CD4-positive, alpha-beta T cell treated with Interleukin-15 for 1 hour (primary cell): Measurements from ENCODE around the gene RIN2.
A peak's percentile ranks its signal among the peaks of the same experiment; 100 is the strongest.

Source experiments
- DNase-seq: peaks from one replicate; pipeline ENCODE4 v3.0.0-alpha.2; 2020

Gene RIN2

GRCh38 chr20:19758133-19758500, at the start of gene RIN2:
RIN2 (plus strand) TSS chr20:19758258; CDS start chr20:19889602, 131,344 bp downstream.
- DNase-seq: peak; percentile 22

- DNase-seq: no peak
These were observed 48.3 kb upstream of the RIN2 start for GRCh38 chr20:19709635-19710335.

GRCh38 chr20:19710336-19711120, 47.5 kb upstream of the RIN2 start:
- DNase-seq: no peak

GRCh38 chr20:19711126-19711525, 46.9 kb upstream of the RIN2 start:
- DNase-seq: no peak

- DNase-seq: no peak
These were observed 45.3 kb upstream of the RIN2 start for GRCh38 chr20:19712721-19713260.

- DNase-seq: no peak
These were observed 44.1 kb upstream of the RIN2 start for GRCh38 chr20:19713822-19714578.

- no peak for DNase-seq
These were observed 43.5 kb upstream of the RIN2 start for GRCh38 chr20:19714579-19714840.

- DNase-seq: no peak
These were observed 42.1 kb upstream of the RIN2 start for GRCh38 chr20:19715986-19716385.

GRCh38 chr20:19718880-19719279, 39.2 kb upstream of the RIN2 start:
- no peak for DNase-seq

GRCh38 chr20:19720991-19721390, 37.1 kb upstream of the RIN2 start:
- DNase-seq: no peak

GRCh38 chr20:19723051-19723450, 35.0 kb upstream of the RIN2 start:
- DNase-seq: no peak

GRCh38 chr20:19723813-19724430, 34.1 kb upstream of the RIN2 start:
- DNase-seq: no peak

- DNase-seq: no peak
These were observed 32.7 kb upstream of the RIN2 start for GRCh38 chr20:19725373-19725772.

GRCh38 chr20:19725814-19726525, 32.1 kb upstream of the RIN2 start:
- DNase-seq: no peak

GRCh38 chr20:19727251-19727847, 30.7 kb upstream of the RIN2 start:
- no peak for DNase-seq

- DNase-seq: no peak
These were observed 28.4 kb upstream of the RIN2 start for GRCh38 chr20:19729672-19730071.

GRCh38 chr20:19730706-19731105, 27.4 kb upstream of the RIN2 start:
- DNase-seq: no peak

- DNase-seq: no peak
These were observed 23.2 kb upstream of the RIN2 start for GRCh38 chr20:19734811-19735210.

- DNase-seq: peak; percentile 65
These were observed 22.6 kb upstream of the RIN2 start for GRCh38 chr20:19735446-19735845.

GRCh38 chr20:19737025-19737424, 21.0 kb upstream of the RIN2 start:
- DNase-seq: peak; percentile 42

GRCh38 chr20:19738951-19739350, 19.1 kb upstream of the RIN2 start:
- DNase-seq: no peak

- no peak for DNase-seq
These were observed 18.7 kb upstream of the RIN2 start for GRCh38 chr20:19739351-19739750.
